ENCODE results near the gene CDCP1. TPM values are rescaled to one million over a fixed set of nuclear protein-coding genes. Genes with fewer than 3 reads are reported as not detected.
A peak's percentile ranks its signal among the peaks of the same experiment; 100 is the strongest.

Gene CDCP1, protein sequence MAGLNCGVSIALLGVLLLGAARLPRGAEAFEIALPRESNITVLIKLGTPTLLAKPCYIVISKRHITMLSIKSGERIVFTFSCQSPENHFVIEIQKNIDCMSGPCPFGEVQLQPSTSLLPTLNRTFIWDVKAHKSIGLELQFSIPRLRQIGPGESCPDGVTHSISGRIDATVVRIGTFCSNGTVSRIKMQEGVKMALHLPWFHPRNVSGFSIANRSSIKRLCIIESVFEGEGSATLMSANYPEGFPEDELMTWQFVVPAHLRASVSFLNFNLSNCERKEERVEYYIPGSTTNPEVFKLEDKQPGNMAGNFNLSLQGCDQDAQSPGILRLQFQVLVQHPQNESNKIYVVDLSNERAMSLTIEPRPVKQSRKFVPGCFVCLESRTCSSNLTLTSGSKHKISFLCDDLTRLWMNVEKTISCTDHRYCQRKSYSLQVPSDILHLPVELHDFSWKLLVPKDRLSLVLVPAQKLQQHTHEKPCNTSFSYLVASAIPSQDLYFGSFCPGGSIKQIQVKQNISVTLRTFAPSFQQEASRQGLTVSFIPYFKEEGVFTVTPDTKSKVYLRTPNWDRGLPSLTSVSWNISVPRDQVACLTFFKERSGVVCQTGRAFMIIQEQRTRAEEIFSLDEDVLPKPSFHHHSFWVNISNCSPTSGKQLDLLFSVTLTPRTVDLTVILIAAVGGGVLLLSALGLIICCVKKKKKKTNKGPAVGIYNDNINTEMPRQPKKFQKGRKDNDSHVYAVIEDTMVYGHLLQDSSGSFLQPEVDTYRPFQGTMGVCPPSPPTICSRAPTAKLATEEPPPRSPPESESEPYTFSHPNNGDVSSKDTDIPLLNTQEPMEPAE
- total RNA-seq = 1 to 10 TPM; 2.5 to 4.9 (median 4.2) TPM

DNA sequence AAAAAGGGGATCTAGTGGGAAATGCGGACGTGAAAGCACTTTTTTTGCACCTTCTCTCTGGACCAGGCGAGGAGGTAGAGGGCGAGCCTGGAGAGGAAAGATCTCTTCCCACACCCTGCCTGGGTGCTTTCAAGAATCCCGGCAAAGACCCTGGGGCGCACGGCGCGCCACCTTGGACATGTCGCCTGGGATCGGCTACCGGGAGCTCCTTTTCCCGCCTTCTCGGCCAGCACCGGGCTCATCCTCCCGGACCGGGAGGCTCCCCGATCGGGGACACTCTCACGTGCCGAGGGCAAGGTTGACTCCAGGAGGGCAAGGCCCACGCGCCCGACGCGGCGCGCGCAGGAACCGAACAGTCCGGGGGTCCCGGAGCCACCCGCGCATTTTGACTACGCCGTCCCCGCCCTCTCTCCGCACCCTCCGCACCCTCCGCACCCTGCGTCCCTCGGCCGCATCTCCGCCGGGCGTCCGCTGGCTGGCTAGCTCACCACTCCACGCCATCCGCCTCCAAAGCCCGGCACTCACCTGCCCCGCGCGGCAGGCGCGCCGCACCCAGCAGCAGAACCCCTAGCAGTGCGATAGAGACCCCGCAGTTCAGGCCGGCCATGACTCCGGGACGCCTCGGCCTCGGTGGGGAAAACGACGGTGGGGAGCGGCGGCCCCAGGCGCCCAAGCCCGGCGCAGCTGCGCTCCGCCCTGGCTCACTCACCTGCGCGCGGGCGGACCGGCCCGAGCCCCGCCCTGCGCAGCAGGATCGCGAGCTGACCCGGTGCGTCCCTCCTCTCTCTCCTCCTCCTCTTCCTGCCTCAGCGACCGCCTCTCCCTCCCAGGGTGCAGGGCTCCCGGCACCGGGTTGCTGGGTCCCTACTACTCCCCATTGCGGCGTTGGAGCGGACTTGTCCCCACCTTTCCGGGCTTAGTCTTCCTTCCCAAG, at the start of gene CDCP1:
CDCP1 (minus strand) TSS at position 698 of the 934 bp plus-strand sequence; CDS start at position 607, 91 bp downstream.
- TF ChIP-seq POLR2A (IDR thresholded peaks at IDR 0.05) (no peak), CTCF (IDR thresholded peaks at IDR 0.05) (no peak), POLR2AphosphoS5 (IDR thresholded peaks at IDR 0.05) (no peak), EP300 (IDR thresholded peaks at IDR 0.05) (no peak)
- H3K36me3 ChIP-seq = no peaks in the 10 kb centered on the region
- no peak for ATAC-seq
- peaks cover 24% of the 10 kb centered on the region for H3K27me3 ChIP-seq
- H3K27ac ChIP-seq = peak within 1 kb of the TSS in 1 of 4 donors; percentile 9
- peaks cover 0 to under 1% (median 0%) of the 10 kb centered on the region in 3 donors for H3K9me3 ChIP-seq
- peaks cover 0 to 15% (median 3%) of the 10 kb centered on the region in 3 donors for H3K4me1 ChIP-seq
- H3K4me3 ChIP-seq = peak within 1 kb of the TSS; percentile 22 to 56
- WGBS, 2 donors (ENCODE audit: low coverage in 1 of 2) = 0% methylated on average over 3 to 9 of the region's 92 CpGs

DNA sequence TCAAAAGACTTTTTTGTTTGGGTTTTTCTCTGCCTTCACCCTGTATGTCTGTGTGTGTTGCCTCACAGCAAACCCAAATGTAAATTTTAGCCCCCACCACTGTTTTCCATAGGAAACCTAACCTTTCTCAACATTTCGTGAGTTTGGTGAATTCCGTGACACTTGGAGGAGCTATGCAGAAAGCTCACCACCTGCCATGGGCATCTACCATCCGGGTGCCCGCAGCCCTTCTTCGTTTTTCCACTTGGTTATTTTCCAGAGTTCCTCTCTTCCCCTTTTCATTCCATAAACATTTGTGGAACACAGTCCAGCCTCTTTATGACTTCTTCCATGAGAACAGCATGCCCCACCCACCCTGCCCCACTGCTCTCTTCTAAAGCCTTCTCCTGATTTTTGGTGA, 48.6 kb upstream of the CDCP1 start:
- WGBS, 2 donors (ENCODE audit: low coverage in 1 of 2) = 91% methylated on average over 5 of the region's 5 CpGs

DNA sequence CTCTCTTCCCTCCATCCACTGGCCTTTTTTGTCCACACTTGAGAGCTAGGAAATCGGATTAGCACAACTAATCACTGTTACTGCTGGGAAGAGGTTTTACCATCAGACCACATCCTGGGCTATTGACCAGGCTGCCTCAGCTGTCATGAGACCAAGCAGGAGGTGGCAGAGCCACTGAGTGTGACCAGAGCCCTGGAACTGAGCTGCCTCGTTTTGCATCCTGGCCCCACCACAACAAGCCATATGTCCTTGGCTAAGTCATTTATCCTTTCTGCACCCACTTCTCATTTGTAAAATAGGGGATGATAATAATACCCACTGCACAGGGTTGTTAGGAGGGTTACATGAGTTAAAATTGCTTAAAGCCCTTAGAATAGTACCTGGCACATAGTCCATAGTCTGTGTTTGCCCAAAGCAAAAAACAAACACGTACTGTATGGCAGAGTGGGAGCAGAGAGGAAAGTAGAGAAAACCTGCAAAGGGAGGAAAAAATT, 45.8 kb upstream of the CDCP1 start:
- ATAC-seq = no peak
- Histone ChIP-seq H3K9me3 (no peaks in the 10 kb centered on the region), H3K36me3 (no peaks in the 10 kb centered on the region), H3K4me3 (no peak overlapping the region), H3K27ac (no peak overlapping the region), H3K27me3 (no peaks in the 10 kb centered on the region), H3K4me1 (no peaks in the 10 kb centered on the region)
- WGBS, 2 donors (ENCODE audit: low coverage in 1 of 2) = 0 to 100% methylated on average over 1 of the region's 3 CpGs
- no peak for TF ChIP-seq POLR2A (IDR thresholded peaks at IDR 0.05)
- TF ChIP-seq CTCF (IDR thresholded peaks at IDR 0.05) = no peak
- TF ChIP-seq EP300 (IDR thresholded peaks at IDR 0.05) = no peak
- TF ChIP-seq POLR2AphosphoS5 (IDR thresholded peaks at IDR 0.05) = no peak

More for the DNA sequence above, 48.6 kb upstream of the CDCP1 start:
- no peaks in the 10 kb centered on the region for H3K9me3 ChIP-seq
- no peaks in the 10 kb centered on the region for H3K27me3 ChIP-seq
- no peak for TF ChIP-seq CTCF (IDR thresholded peaks at IDR 0.05)
- TF ChIP-seq EP300 (IDR thresholded peaks at IDR 0.05) = no peak
- TF ChIP-seq POLR2A (IDR thresholded peaks at IDR 0.05) = no peak
- TF ChIP-seq POLR2AphosphoS5 (IDR thresholded peaks at IDR 0.05) = no peak
- no peak overlapping the region for H3K4me3 ChIP-seq
- H3K4me1 ChIP-seq = no peaks in the 10 kb centered on the region
- H3K27ac ChIP-seq = no peak overlapping the region
- no peak for ATAC-seq
- no peaks in the 10 kb centered on the region for H3K36me3 ChIP-seq

DNA sequence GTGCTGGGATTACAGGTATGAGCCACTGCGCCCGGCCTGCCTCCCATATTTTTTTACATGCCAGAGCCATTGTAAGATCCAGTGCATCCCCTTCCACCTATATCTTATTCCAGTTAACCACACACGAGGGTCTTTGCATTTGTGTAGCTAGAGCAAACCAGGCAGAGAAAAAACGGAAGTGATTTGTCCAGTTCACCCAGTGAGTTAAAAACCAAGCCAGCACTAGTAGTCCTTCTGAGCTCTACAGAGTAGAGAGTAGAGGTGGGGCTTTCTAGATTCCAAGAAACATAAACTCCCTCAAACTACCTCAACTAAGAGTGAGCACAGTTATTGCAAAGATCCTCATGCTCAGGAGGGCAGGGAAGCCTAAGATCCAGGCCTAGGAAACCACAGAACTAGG, 45.2 kb upstream of the CDCP1 start:
- no peak for TF ChIP-seq POLR2A (IDR thresholded peaks at IDR 0.05)
- no peak for TF ChIP-seq POLR2AphosphoS5 (IDR thresholded peaks at IDR 0.05)
- TF ChIP-seq CTCF (IDR thresholded peaks at IDR 0.05) = no peak
- TF ChIP-seq EP300 (IDR thresholded peaks at IDR 0.05) = no peak
- ATAC-seq = no peak
- WGBS, 2 donors (ENCODE audit: low coverage in 1 of 2) = 79% methylated on average over 2 of the region's 4 CpGs; no CpG with 5 or more reads in 1 of the 2 donors
- Histone ChIP-seq H3K4me3 (no peak overlapping the region), H3K36me3 (no peaks in the 10 kb centered on the region), H3K27me3 (no peaks in the 10 kb centered on the region), H3K27ac (no peak overlapping the region), H3K9me3 (no peaks in the 10 kb centered on the region), H3K4me1 (no peaks in the 10 kb centered on the region)

Data from gastroesophageal sphincter (tissue), 4 donors.